ENCODE data around the gene LRRC75A.

The LRRC75A gene

GRCh38 chr17:16444258-16444886, 47.6 kb downstream of the LRRC75A start:
- TF ChIP-seq CTCF (IDR thresholded peaks at IDR 0.05; ENCODE audit: low read depth, low read length), result no peak
- H3K4me3 ChIP-seq (ENCODE audit: low read depth, low read length), result no peak overlapping the region

- no peak overlapping the region for H3K4me3 ChIP-seq (ENCODE audit: low read depth, low read length)
Observed at GRCh38 chr17:16443511-16444257, 48.3 kb downstream of the LRRC75A start.

GRCh38 chr17:16442594-16443510, 49.1 kb downstream of the LRRC75A start:
- TF ChIP-seq CTCF (IDR thresholded peaks at IDR 0.05; ENCODE audit: low read depth, low read length), result no peak
- no peak overlapping the region for H3K4me3 ChIP-seq (ENCODE audit: low read depth, low read length)

More at GRCh38 chr17:16443511-16444257, 48.3 kb downstream of the LRRC75A start:
- no peak for TF ChIP-seq CTCF (IDR thresholded peaks at IDR 0.05; ENCODE audit: low read depth, low read length)

GRCh38 chr17:16442141-16442540, 49.9 kb downstream of the LRRC75A start:
- no peak for TF ChIP-seq CTCF (IDR thresholded peaks at IDR 0.05; ENCODE audit: low read depth, low read length)
- H3K4me3 ChIP-seq (ENCODE audit: low read depth, low read length), result peak overlapping the region; percentile 12; the same call in 1 of the 2 replicates

- H3K4me3 ChIP-seq (ENCODE audit: low read depth, low read length), result peak overlapping the region; percentile 100
Observed at GRCh38 chr17:16440901-16441629, 50.9 kb downstream of the LRRC75A start.

GRCh38 chr17:16440354-16440753, 51.6 kb downstream of the LRRC75A start:
- H3K4me3 ChIP-seq (ENCODE audit: low read depth, low read length), result peak overlapping the region; percentile 100

More at GRCh38 chr17:16440901-16441629, 50.9 kb downstream of the LRRC75A start:
- TF ChIP-seq CTCF (IDR thresholded peaks at IDR 0.05; ENCODE audit: low read depth, low read length), result no peak

- no peak for TF ChIP-seq CTCF (IDR thresholded peaks at IDR 0.05; ENCODE audit: low read depth, low read length)
- peak overlapping the region; percentile 100 for H3K4me3 ChIP-seq (ENCODE audit: low read depth, low read length)
Observed at GRCh38 chr17:16439811-16440351, 52.1 kb downstream of the LRRC75A start.

Data from WI38 (cell line).